Midbrain (tissue), 1 donor: ENCODE results near the gene SLC7A5.
"Not testable (repeated sequence)": the region's sequence is repeated elsewhere in the genome, so short reads cannot be mapped to it uniquely, and the experiment has no call there.

Source experiments
- DNase-seq: peaks from one replicate; lab custom pipeline; 2025; lab: John Stamatoyannopoulos, UW

The SLC7A5 gene

DNA sequence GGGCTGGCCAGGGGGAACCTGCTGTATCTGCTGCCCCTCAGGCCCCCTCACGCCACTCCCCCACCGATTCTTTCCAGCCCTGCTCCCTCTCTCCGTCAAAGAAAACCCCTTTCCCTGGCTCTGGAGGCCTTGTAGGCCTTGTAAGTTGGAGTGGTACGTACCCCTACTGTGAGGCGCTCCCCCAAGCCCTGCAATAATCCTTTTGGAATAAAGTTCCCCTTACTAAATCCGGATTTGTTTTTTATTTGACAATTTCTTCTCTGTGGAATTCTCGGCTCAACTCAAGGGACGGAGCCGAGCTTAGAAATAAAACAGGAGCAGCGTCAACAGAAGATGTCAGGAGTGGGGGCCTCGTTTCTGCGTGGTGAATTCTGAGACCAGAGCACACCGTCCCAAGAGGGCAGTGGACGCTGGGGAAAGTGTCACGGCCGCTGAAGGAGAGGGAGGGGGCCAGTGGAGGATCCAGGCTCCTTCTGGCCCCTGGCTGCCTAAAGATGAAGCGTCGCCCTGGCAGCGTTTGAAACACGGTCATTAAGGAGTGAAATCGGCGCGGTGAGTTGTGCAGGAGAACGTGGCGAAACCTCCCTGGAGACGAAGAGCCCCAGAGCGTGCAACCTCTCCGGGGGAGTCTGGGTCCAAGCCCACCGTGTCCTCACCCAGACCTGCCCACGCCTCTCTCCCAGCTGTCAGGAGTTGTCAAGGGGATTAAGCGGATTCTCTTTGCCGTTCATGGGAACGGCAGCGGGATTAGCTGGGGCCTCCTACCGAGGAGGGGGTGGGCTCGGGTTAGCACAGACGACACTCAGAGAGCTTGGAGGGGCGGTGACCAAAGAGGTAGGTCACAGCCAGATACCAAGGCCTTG is 47.0 kb downstream of the SLC7A5 start:
- DNase-seq, result no peak

DNA sequence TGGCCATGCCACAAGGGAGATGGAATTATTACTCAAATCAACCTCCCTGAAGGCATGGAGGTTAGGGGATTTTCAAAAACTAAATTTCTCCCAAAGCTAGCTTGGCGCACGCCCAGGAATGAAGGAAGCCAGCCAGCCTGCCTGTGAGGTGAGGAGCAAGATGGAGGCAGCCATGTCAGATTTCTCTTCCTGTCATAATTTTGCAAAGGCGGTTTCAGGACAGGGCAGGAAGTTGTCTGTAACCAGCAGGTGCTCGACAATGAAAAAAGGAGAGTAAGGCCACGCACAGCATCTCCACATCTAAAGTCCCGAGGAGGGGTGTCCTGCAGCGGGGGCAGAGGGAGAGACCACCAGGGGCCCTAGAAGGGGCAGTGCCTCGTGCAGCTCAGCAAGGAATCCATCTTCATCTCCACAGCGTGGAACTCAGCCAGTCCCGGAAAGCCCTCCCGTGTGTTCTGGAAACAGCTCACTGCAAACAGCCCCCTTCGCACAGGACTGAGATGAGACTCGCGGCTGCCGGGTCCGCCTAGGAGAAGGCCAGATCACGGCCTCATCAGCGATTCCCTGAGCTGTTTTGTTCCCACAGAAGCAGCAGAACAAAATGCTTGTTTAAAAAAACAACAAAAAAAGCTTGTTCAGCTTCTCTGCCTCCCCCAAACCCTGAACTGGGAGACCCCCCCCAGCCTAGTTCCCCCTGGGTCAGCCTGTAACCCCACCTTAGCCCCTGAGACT is 47.8 kb downstream of the SLC7A5 start:
- DNase-seq, result no peak

DNA sequence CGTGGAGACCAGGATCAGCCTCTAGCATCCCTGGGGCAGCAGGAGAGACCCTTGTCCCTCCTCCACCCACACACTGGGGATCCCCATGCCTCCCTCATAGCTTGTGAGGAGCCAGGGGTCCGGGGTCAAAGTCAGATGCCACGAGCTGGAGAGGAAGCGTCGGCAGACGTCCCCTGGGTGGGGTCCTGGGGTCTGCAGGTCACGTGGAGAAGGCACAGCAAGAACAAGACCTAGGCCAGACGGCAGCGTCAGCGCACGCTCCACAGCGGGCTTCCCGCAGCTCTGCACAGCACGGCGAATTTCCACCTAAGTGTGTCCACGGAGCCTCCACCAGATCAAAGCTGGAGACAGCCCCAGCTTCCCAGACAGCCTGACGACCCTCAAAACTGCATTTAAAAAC is 49.3 kb downstream of the SLC7A5 start:
- no peak for DNase-seq

DNA sequence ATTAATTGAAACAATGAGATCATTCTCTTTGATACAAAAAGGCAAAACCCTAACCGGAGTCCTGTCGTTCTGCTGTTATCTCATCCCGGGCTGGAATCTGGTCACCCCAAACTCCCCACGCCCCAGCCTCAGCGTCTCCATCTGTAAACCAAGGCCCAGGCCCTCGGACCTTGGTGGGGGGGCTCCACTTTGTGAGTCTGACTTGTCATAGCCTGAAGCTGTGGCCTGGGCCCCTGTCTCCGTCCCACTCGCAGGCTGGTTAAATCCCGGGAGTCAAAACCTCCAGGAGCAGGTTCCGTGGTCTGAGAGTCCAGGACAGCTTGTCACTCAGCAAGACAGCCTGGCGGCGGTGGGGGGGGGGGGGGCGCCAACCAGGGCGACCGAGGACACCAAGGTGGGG is 50.0 kb downstream of the SLC7A5 start:
- DNase-seq, result no peak

DNA sequence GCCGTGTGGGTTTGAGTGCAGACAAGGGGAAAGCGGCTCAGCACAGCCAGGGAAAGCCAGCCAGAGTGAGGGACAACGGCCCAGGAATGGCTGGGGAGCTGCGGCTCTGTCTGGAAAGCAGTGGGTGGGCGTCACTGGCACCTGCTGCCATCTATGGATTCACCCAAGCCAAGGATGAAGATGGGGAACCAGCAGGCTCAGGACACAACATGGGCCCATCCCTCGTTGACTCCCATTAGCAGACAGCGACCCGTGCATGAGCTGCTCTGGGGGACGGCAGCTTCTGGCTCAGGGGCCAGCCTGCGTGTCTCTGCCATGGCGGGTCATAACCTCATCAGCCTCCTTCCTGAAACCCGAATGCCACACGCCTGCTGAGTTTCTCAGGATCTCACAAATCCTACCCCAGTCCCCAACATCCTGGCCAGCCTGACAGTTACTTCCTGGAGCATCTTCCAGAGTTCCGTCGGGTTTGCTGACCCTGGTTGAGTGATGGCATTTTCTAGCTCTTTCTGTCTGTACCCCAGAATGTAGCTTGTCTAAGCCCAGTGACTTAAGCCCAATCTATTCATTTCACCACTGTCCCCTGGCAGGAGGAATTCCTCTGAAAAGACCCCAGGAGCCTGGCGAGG is 50.7 kb downstream of the SLC7A5 start:
- DNase-seq, result peak; percentile 13

DNA sequence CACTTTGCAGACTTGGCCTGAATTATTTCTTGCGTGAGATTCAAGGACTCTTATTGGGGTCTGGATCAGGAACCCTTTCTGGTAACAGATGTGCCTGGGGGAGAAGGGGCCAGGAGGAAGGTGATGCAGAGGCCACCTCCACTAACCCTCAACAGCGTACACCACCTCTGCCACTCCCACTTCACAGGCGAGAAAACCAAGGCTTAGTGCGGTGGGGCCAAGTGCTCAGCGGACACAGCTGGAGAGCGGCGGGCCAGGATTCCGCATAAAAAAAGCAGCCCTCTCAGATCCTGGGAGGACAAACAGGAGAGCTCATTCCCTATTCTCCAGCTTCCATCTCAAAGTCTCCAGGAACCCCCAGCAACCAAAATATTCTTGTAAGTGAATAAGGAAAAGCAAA is 51.4 kb downstream of the SLC7A5 start:
- DNase-seq, result no peak

DNA sequence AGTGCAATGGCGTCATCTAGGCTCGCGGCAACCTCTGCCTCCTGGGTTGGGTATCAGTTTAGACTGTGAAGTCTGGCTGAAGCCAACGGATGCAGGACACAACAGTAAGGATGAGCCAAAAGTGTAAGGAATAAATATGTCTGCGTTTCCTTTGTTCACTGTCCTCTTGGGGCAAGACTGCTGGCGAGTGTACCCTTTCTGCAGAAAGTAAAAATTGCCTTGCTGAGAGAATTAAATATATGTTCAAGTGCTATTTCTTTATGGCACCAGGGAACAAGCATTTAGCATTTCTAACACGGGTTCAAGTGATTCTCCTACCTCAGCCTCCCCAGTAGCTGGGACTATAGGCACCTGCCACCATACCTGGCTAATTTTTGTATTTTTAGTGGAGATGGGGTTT is 51.9 kb downstream of the SLC7A5 start:
- not testable (repeated sequence) for DNase-seq

DNA sequence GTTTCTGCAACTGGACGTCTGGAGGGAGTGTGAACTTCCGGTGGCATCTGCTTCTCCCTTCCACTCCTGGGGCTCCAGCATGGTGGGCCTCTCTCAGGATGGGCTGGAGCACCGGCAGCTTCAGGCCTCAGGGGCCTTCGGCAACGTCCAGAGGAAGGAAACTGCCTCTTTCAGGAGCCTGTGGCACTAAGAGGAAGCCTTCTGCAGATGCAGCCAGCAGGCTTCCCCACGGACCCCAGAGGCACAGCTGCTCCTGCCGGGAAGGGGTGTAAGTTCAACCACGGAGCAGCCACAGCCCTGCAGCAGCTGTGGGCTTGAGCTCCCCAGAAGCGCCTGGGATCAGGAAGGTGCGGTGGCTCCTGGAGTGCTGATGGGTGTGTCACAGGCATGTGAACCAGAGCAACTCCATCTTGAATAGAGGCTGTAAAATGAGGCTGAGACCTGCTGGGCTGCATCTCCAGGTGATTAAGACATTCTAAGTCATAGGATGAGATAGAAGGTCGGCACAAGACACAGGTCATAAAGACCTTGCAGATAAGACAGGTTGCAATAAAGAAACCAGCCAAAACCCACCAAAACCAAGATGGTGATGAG is 52.7 kb downstream of the SLC7A5 start:
- no peak for DNase-seq

DNA sequence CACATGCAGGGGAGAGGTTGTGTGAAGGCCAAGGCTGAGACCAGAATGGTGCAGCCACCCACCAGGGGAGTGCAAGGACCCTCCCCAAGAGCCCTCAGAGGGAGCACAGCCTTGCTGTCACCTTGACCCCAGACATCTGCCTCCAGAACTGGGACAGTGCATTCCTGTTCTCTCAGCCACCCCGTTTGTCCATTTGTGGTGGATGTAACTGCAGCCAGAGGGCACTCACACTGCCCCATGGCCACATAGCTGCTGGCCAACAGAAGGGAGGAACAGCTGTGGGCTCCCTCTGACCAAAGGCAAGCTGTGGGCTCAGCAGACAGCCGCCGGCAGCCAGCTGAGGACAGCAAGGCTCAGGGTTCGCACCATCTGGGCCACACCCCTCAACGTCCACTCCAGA is 53.7 kb downstream of the SLC7A5 start:
- no peak for DNase-seq

DNA sequence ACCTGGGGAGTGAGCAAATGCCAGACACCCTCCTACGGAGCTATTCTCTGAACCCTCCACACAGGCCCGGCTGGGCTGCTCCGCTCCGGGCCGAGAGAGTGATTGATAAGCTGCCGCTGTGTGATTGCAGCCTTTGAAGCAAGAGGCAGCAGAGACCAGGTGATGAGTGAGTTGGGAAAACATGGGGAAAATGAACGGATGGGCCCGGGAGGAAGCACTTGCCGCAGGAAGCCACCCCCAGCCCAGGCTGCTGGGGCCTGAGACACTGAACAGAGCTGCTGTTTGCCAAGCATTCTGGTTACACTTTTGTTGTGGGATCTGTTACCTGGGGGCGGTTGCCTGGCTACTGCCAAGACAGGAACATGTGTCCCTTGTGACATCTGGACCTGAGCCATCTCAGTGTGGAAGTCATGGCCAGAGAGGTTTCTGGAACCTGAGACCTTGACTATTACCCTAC is 57.1 kb downstream of the SLC7A5 start:
- DNase-seq, result no peak

DNA sequence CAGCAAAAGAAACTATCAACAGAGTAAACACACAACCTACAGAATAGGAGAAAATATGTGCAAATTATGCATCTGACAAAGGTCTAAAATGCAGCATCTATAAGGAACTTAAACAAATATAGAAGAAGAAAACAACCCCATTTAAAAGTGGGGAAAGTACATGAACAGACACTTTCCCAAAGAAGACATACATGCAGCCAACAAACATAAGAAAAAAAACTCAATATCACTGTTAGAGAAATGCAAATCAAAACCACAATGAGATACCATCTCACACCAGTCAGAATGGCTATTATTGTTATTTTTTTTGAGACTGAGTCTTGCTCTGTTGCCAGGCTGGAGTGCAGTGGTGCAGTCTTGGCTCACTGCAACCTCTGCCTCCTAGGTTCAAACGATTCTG is 57.9 kb downstream of the SLC7A5 start:
- DNase-seq, result not testable (repeated sequence)

DNA sequence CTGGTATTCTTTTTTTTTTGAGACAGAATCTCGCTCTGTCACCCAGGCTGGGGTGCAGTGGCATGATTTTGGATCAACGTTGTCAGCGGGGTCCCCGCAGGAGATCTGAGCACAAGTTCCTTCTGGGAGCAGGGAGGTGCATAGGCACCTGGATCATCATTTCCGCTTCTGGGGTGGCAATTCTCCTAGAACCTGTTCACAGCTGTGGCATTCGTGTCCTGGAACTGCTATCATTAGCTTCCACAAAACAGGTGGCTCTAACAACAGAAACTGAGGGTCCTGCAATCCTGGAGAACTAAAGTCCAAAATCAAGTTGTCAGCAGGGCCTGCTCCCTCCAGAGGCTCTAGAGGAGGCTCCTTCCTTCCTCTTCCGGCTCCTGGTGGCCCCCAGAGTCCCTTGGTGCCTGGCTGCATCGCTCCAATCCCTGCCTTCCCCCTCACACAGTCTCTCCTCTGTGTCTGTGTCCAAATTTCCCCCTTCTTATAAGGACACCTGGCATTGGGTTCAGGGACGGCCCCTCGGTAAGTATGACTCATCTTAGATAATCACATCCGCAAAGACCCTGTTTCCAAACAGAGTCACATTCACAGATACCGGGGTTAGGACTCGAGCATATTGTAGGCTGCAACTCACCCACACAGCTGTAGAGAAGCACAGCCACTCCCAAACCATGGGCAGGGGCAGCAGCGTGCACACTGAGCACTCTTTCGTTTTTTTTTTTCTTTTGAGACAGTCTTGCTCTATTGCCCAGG is 60.0 kb downstream of the SLC7A5 start:
- DNase-seq, result no peak

DNA sequence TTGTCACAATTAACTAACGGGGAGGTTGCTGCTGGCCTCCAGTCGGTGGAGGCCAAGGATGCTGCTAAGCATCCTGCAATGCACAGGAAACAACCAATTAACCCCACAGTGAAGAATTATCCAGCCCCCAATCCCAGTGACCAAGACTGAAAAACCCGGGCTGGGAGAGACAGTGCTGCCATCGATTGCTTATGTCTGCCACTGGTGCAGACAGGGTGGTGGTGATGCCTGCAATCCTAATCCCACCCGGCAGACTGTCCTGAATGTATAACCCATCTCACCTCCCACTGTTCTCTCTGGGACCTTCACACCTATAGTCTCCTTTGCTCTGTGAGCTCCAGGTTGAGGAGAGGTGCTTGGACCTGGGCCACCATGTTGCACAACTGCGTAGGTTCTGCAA is 61.2 kb downstream of the SLC7A5 start:
- DNase-seq, result no peak

DNA sequence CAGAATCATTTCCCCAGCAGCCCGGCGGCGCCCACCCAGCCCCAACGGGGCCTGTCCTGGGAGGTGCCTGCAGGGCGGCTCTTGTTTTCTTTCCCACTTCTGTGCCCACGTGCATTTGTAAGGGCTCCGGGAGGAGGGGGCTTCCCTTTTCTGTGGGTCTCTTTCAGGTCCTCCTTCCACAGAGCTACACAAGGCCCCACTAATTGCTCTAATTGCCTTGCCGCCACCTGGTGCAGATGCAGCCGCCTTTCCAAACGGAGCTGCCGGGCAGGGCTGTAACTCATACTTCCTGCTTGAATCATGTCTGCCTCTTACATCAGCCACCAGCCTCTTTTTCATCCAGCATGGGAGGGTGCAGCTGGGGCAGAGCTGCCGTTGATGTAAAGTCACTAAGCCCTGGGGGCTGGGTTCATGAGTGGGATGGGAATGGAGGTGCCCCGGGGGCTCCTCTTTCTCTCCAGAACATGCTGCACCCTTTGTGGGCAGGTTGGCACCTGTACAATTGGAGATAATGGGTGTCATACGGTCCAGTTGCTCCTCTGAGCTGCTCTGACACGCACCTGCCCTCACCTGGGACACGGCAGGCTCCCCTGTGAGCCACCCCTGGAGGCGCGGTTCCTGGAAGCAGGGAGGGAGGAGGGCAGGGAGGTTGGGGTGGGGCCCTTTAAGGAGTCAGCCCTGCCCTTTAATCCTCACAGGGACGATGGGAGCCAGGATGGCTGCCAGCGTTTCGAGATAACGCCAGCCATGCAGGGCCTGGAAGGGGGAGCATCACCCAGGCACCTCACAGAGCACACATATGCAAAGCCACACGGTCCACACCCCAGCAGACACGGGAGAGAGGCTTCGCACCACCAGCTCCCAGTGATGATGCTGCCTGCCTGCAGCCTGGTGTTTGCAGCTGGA is 62.4 kb downstream of the SLC7A5 start:
- no peak for DNase-seq

DNA sequence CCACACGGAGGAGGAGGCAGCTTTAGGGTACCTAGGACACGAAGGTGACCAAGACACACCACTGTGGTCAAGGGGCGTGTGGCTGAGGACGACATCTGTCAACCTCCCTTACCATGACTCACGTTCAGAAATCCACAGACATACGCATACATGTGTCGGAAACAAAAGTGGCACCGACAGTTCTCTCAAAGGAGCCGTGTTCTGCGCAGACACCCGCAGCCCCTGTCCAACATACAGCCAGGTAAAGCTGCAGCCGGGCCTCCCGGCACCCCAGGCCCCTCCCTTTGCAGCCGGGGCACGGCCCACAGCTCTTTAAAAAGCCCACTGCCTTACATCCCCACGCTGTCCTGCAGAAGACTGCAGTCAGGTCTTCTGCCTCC is 63.1 kb downstream of the SLC7A5 start:
- no peak for DNase-seq

DNA sequence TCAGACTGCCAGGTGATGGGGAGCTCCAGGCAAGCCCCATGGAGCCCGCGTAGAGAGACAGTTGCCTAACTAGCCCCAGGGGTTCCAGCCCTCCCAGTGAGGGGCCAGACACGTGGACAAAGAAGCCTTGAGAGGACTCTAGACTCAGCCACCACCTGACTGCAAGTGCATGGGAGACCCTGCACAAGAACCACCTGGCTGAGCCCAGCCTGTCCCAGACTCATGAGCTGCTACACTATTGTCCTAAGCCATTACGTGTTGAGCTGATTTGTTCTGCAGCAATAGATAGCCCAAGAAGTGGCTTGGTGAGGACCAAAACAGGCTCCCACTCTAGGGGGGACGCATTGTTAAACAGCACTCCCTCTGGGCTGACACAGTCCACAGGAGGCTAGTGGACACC is 65.9 kb downstream of the SLC7A5 start:
- DNase-seq, result no peak

DNA sequence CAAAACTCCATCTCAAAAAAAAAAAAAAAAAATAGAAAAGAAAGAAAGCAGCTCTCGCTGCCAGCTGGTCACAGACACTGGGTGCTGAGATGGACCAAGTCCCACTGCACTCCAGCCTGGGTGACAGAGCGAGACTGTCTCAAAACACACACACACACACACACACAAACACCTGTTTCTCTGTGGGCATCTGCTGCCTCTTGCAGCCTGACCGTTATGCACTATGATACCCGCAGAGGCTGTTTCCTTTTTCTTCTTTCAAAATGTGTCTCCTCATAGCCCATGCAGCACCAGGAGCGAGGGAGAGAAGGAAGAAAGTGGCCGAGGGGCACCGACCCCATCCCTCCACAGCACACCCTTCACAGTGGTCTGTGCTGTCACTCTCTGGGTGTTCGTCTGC is 66.6 kb downstream of the SLC7A5 start:
- no peak for DNase-seq

DNA sequence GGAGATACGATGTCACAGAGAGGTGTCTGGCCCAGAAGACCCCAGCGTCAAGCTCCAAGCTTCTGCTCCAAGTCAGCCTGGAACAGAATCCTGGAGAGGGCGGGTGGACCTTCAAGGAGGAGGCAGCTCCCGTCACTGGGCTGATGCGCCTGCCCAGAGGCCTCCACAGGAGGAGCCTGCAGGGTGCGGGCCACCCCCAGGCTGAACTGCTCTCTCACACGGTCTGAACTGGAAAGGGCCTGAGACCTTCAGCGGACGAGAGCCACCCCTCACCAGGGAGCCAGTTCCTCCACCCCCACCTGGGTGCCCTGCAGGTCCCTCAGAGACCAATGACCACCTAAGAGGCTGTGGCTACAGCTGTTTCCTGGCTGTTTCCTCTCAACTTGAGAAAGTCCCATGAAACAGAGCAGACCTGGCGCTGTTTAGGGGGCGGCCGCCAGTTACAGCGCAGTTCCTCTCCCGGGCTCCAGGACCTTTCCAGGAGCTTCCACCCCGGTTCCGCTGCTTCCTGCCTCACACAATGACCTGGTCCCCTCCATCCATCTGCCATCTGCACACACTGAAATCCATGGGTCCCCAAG is 67.5 kb downstream of the SLC7A5 start:
- DNase-seq, result no peak

DNA sequence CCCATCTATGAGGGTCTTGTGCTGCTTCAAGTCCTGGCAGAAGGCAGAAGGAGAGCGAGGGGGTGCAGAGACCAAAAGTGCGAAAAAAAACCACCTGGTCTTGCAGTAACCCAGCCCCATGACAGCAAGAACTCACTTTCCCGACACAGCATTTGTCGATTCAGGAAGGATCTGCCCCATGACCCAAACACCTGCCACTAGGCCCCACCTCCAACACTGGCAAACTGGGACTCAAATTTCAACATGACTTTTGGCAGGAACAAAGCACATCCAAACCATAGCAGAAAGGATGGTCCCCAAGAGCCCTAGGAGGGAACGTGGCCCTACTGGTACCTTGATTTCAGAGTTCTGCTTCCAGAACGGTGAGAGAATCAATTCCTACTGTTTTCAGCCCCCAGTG is 68.8 kb downstream of the SLC7A5 start:
- no peak for DNase-seq

DNA sequence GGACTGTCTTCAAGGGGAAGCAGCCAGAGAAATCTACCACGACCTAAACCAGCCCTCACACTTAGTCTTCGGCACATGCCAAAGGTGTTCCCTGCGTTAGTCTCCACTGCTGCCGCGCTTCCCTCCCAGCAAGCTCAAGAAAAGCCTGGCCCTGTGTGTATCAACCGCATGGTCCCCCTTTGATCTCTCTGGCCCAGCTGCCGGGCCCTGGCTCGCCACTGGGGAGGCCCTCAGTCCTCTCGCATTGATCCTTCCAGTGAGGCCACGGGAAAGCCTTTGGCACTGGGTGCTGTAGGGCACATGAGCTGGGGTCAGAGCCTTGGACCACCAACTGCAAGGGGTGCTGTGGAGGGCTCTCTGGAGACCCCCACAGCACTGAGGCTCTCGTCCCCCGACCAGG is 74.0 kb downstream of the SLC7A5 start:
- no peak for DNase-seq
